Activated T-cell treated with anti-CD3 and anti-CD28 coated beads, Interleukin-2, amount 50 U/mL, for 24 hours (primary cell): ENCODE results near the gene TPX2.

Source experiments
- DNase-seq: peaks from one replicate; pipeline ENCODE4 v3.0.0-alpha.2; 2020
- H3K27ac Mint-ChIP-seq: 2 replicates; pipeline ENCODE4 v1.8.0; 2020; ENCODE audit warnings: mild to moderate bottlenecking, mixed read lengths
- H3K27me3 Mint-ChIP-seq: 2 replicates; pipeline ENCODE4 v1.8.0; 2020; ENCODE audit warnings: mixed read lengths
- H3K36me3 Mint-ChIP-seq: 2 replicates; pipeline ENCODE4 v1.8.0; 2020; ENCODE audit warnings: low read depth, mixed read lengths
- H3K4me1 Mint-ChIP-seq: 2 replicates; pipeline ENCODE4 v1.8.0; 2020; ENCODE audit warnings: low read depth, mixed read lengths
- H3K4me3 Mint-ChIP-seq: 2 replicates; pipeline ENCODE4 v1.8.0; 2020; ENCODE audit warnings: mild to moderate bottlenecking, moderate library complexity, mixed read lengths
- H3K9me3 Mint-ChIP-seq: 2 replicates; pipeline ENCODE4 v1.8.0; 2020; ENCODE audit warnings: mixed read lengths

TPX2 gene

GRCh38 chr20:31712112-31712553, 27.0 kb upstream of the TPX2 start:
- Mint-ChIP-seq H3K36me3 (peaks cover 100% of the 10 kb centered on the region), H3K4me1 (peaks cover 93% of the 10 kb centered on the region), H3K27me3 (no peaks in the 10 kb centered on the region), H3K9me3 (no peaks in the 10 kb centered on the region), H3K4me3 (peak overlapping the region; percentile 93), H3K27ac (peak overlapping the region; percentile 92)
- no peak for DNase-seq

GRCh38 chr20:31712564-31713311, 26.4 kb upstream of the TPX2 start:
- H3K9me3 Mint-ChIP-seq: no peaks in the 10 kb centered on the region
- no peak for DNase-seq
- H3K4me1 Mint-ChIP-seq: peaks cover 94% of the 10 kb centered on the region
- H3K4me3 Mint-ChIP-seq: peak overlapping the region; percentile 93
- peak overlapping the region; percentile 92 for H3K27ac Mint-ChIP-seq
- H3K27me3 Mint-ChIP-seq: no peaks in the 10 kb centered on the region
- peaks cover 100% of the 10 kb centered on the region for H3K36me3 Mint-ChIP-seq

GRCh38 chr20:31713312-31714273, 25.5 kb upstream of the TPX2 start:
- H3K9me3 Mint-ChIP-seq: no peaks in the 10 kb centered on the region
- no peaks in the 10 kb centered on the region for H3K27me3 Mint-ChIP-seq
- H3K4me1 Mint-ChIP-seq: peaks cover 88% of the 10 kb centered on the region
- H3K4me3 Mint-ChIP-seq: peak overlapping the region; percentile 93
- H3K36me3 Mint-ChIP-seq: peaks cover 100% of the 10 kb centered on the region
- no peak for DNase-seq
- H3K27ac Mint-ChIP-seq: peak overlapping the region; percentile 92

- DNase-seq: no peak
- Mint-ChIP-seq H3K27ac (peak overlapping the region; percentile 92), H3K4me1 (peaks cover 70% of the 10 kb centered on the region), H3K36me3 (peaks cover 100% of the 10 kb centered on the region), H3K4me3 (peak overlapping the region; percentile 93), H3K9me3 (no peaks in the 10 kb centered on the region), H3K27me3 (no peaks in the 10 kb centered on the region)
These were observed 23.3 kb upstream of the TPX2 start for GRCh38 chr20:31715766-31716165.

GRCh38 chr20:31716351-31716750, 22.7 kb upstream of the TPX2 start:
- Mint-ChIP-seq H3K4me3 (peak overlapping the region; percentile 93), H3K4me1 (peaks cover 64% of the 10 kb centered on the region), H3K27ac (peak overlapping the region; percentile 92), H3K36me3 (peaks cover 100% of the 10 kb centered on the region), H3K9me3 (no peaks in the 10 kb centered on the region), H3K27me3 (no peaks in the 10 kb centered on the region)
- no peak for DNase-seq

GRCh38 chr20:31716818-31717477, 22.1 kb upstream of the TPX2 start:
- H3K4me3 Mint-ChIP-seq: peak overlapping the region; percentile 93
- DNase-seq: peak; percentile 59
- H3K36me3 Mint-ChIP-seq: peaks cover 100% of the 10 kb centered on the region
- no peaks in the 10 kb centered on the region for H3K9me3 Mint-ChIP-seq
- H3K4me1 Mint-ChIP-seq: peaks cover 58% of the 10 kb centered on the region
- H3K27ac Mint-ChIP-seq: peak overlapping the region; percentile 92
- H3K27me3 Mint-ChIP-seq: no peaks in the 10 kb centered on the region

GRCh38 chr20:31717478-31718201, 21.4 kb upstream of the TPX2 start:
- Mint-ChIP-seq H3K27ac (peak overlapping the region; percentile 92), H3K9me3 (no peaks in the 10 kb centered on the region), H3K27me3 (no peaks in the 10 kb centered on the region), H3K36me3 (peaks cover 100% of the 10 kb centered on the region), H3K4me3 (peak overlapping the region; percentile 93), H3K4me1 (peaks cover 51% of the 10 kb centered on the region)
- DNase-seq: no peak

GRCh38 chr20:31718952-31719643, 20.0 kb upstream of the TPX2 start:
- Mint-ChIP-seq H3K4me1 (peaks cover 40% of the 10 kb centered on the region), H3K9me3 (no peaks in the 10 kb centered on the region), H3K4me3 (peak overlapping the region; percentile 93), H3K27ac (peak overlapping the region; percentile 98), H3K36me3 (peaks cover 90% of the 10 kb centered on the region), H3K27me3 (no peaks in the 10 kb centered on the region)
- no peak for DNase-seq

- Mint-ChIP-seq H3K36me3 (peaks cover 82% of the 10 kb centered on the region), H3K4me1 (peaks cover 35% of the 10 kb centered on the region), H3K27me3 (no peaks in the 10 kb centered on the region), H3K4me3 (peak overlapping the region; percentile 93), H3K9me3 (no peaks in the 10 kb centered on the region), H3K27ac (peak overlapping the region; percentile 98)
- DNase-seq: no peak
These were observed 19.2 kb upstream of the TPX2 start for GRCh38 chr20:31719644-31720485.

- H3K27ac Mint-ChIP-seq: peak overlapping the region; percentile 98
- peaks cover 74% of the 10 kb centered on the region for H3K36me3 Mint-ChIP-seq
- H3K27me3 Mint-ChIP-seq: no peaks in the 10 kb centered on the region
- H3K9me3 Mint-ChIP-seq: no peaks in the 10 kb centered on the region
- peaks cover 27% of the 10 kb centered on the region for H3K4me1 Mint-ChIP-seq
- peak; percentile 56 for DNase-seq
- peak overlapping the region; percentile 93 for H3K4me3 Mint-ChIP-seq
These were observed 18.3 kb upstream of the TPX2 start for GRCh38 chr20:31720486-31721407.

- peak overlapping the region; percentile 93 for H3K4me3 Mint-ChIP-seq
- H3K36me3 Mint-ChIP-seq: peaks cover 65% of the 10 kb centered on the region
- H3K9me3 Mint-ChIP-seq: no peaks in the 10 kb centered on the region
- DNase-seq: peak; percentile 52
- H3K27me3 Mint-ChIP-seq: no peaks in the 10 kb centered on the region
- H3K4me1 Mint-ChIP-seq: peaks cover 18% of the 10 kb centered on the region
- H3K27ac Mint-ChIP-seq: peak overlapping the region; percentile 98
These were observed 17.5 kb upstream of the TPX2 start for GRCh38 chr20:31721408-31722256.
